Measurements from ENCODE around the gene MC3R. TPM values are rescaled to one million over a fixed set of nuclear protein-coding genes. Genes with fewer than 3 reads are reported as not detected.

MC3R gene
- total and polyA plus RNA-seq, 2 of the 4 experiments (the other 2 are of a cell fraction): not detected

DNA sequence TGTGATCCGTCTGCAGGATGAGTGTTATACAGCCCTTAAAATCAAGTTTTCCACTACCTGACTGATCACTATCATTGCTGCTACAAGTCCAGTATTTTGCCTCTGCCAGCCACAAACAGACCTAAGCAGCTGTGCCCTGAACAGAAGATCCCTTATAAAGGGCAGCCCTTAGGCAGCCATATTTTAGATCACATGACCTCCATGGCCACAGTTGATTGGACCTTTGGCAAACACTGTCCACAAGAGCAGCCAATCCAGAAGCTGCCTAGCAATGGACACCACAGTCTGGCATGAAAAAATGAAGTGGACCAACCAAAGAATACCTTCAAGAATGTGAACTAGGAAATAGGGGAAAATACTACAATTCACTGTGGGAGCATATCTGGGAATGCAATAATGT lies 50.8 kb downstream of the MC3R start:
- Histone ChIP-seq H4K5ac (ENCODE audit: low read depth, low read length) (no peak overlapping the region), H3K79me1 (ENCODE audit: low read depth in 1 of 2, low read length in 2 of 2) (no peaks in the 10 kb centered on the region), H3K4me3 (ENCODE audit: insufficient read depth, low read depth, low read length) (no peak overlapping the region), H3K4me1 (ENCODE audit: control insufficient read depth, insufficient read depth, low read length) (no peaks in the 10 kb centered on the region), H3K4me2 (ENCODE audit: low read depth, low read length) (no peak overlapping the region), H3K9me1 (ENCODE audit: insufficient read depth, low read length) (no peaks in the 10 kb centered on the region), H2AK9ac (replicated peaks; ENCODE audit: low read depth, low read length, poor library complexity) (no peak overlapping the region), H4K8ac (ENCODE audit: low read depth in 2 of 2, low read length in 2 of 2) (no peak overlapping the region), H3K18ac (ENCODE audit: low read depth, low read length) (no peak overlapping the region), H4K20me1 (ENCODE audit: insufficient read depth, low read length) (no peaks in the 10 kb centered on the region), H2BK20ac (ENCODE audit: low read depth, low read length) (no peak overlapping the region), H3K56ac (ENCODE audit: extremely low read depth, insufficient read depth, low read length) (no peak overlapping the region), H3K9me3 (ENCODE audit: control insufficient read depth, insufficient read depth, low read length) (peaks cover 6% of the 10 kb centered on the region; the same call in 1 of the 2 replicates), H3K36me3 (ENCODE audit: control insufficient read depth, insufficient read depth, low read length) (no peaks in the 10 kb centered on the region), H3K27me3 (ENCODE audit: control insufficient read depth, insufficient read depth, low read length) (no peaks in the 10 kb centered on the region), H3K27ac (ENCODE audit: insufficient read depth, low read length) (no peak overlapping the region), H2BK5ac (ENCODE audit: low read depth, low read length, poor library complexity, severe bottlenecking) (no peak overlapping the region), H2BK120ac (ENCODE audit: low read depth, low read length) (no peak overlapping the region), H2AFZ (replicated peaks; ENCODE audit: low read length, poor library complexity) (no peak overlapping the region), H2BK15ac (ENCODE audit: low read depth, low read length) (no peak overlapping the region), H2AK5ac (ENCODE audit: low read depth, low read length) (no peak overlapping the region), H4K91ac (ENCODE audit: insufficient read depth, low read depth, low read length) (no peak overlapping the region), H3K14ac (replicated peaks; ENCODE audit: low read depth, low read length) (no peak overlapping the region), H3K23ac (ENCODE audit: low read depth, low read length) (no peak overlapping the region), H3K9ac (ENCODE audit: low read depth, low read length) (no peak overlapping the region), H3K4ac (ENCODE audit: low read depth, low read length) (no peak overlapping the region)
- TF ChIP-seq RCOR1 (IDR thresholded peaks at IDR 0.05; ENCODE audit: insufficient replicate concordance, low read length): no peak
- TF ChIP-seq BHLHE40 (IDR thresholded peaks at IDR 0.05; ENCODE audit: low read depth, low read length): no peak
- no peak for TF ChIP-seq POLR2A (IDR thresholded peaks at IDR 0.05; ENCODE audit: low read depth, low read length)
- WGBS, 2 experiments (ENCODE audit: extremely low coverage in 2 of 2, insufficient read length in 1 of 2): no CpG with 5 or more reads among the region's 1 CpG
- DNase-seq: no peak
- in situ Hi-C loops (cut with MboI; ENCODE audit: low sequenced_read_pairs) (no loop called here), dilution Hi-C loops (cut with HindIII; ENCODE audit: low sequenced_read_pairs, unreplicated experiment) (no loop called here), intact Hi-C loops (cut with micrococcal nuclease) (no loop called here)
- no TSS peak for BruUV-seq (replicated peaks)
- ChIA-PET POLR2A (ENCODE audit: unreplicated experiment) (no interaction called here), CTCF (no interaction called here)
- no peak for ATAC-seq (ENCODE audit: low read depth)

Small RNA genes within 50 kb of the gene (microRNA-seq; reads per million reads assigned to microRNA genes)
- not detected for gene RNA5SP487 (ENCODE audit: insufficient read depth, insufficient read length)

Small RNA genes within 50 kb of the gene (small RNA-seq; reads per million reads assigned to genes)
- 0 to 3.6 (median 0.08) reads per million in 5 experiments for gene RNA5SP487

Other genes starting within 250 kb of the MC3R start
- not detected in 2 replicates for gene CBLN4, start 243.2 kb upstream of the MC3R start, total RNA-seq (2012; rRNA removed)
- not detected in 2 replicates for gene CBLN4, start 243.2 kb upstream of the MC3R start, polyA plus RNA-seq (2012; rRNA removed)
- gene FAM210B, start 110.2 kb downstream of the MC3R start, total RNA-seq (2012; rRNA removed): 45.0 and 48.9 TPM in 2 replicates
- gene FAM210B, start 110.2 kb downstream of the MC3R start, polyA plus RNA-seq (2012; rRNA removed): 25.6 and 29.5 TPM in 2 replicates
- gene AURKA, start 143.5 kb downstream of the MC3R start, total RNA-seq (2012; rRNA removed): 83.3 and 88.0 TPM in 2 replicates
- gene AURKA, start 143.5 kb downstream of the MC3R start, polyA plus RNA-seq (2012; rRNA removed): 63.7 and 68.0 TPM in 2 replicates
- gene CSTF1, start 143.9 kb downstream of the MC3R start, total RNA-seq (2012; rRNA removed): 86.4 and 105 TPM in 2 replicates
- gene CSTF1, start 143.9 kb downstream of the MC3R start, polyA plus RNA-seq (2012; rRNA removed): 48.8 and 49.5 TPM in 2 replicates
- 25.8 and 26.1 TPM in 2 replicates for gene CASS4, start 163.5 kb downstream of the MC3R start, total RNA-seq (2012; rRNA removed)
- gene CASS4, start 163.5 kb downstream of the MC3R start, polyA plus RNA-seq (2012; rRNA removed): 26.5 and 29.6 TPM in 2 replicates
- gene RTF2, start 219.9 kb downstream of the MC3R start, total RNA-seq (2012; rRNA removed): 109 and 118 TPM in 2 replicates
- 98.4 and 102 TPM in 2 replicates for gene RTF2, start 219.9 kb downstream of the MC3R start, polyA plus RNA-seq (2012; rRNA removed)

All from IMR-90 (cell line).